Motor neuron (in vitro differentiated cells): ENCODE results near the gene KDM4E. TPM values are rescaled to one million over a fixed set of nuclear protein-coding genes. Genes with fewer than 3 reads are reported as not detected.

Experiments used
- total RNA-seq, 8 experiments: library from RNA; unstranded; fragments of 300-600 nt; gene quantifications; 2 replicates each; pipeline versions ENCODE4 v1.2.3 to v1.2.4, GENCODE V29; 2022

Gene KDM4E
- total RNA-seq, 8 experiments from 2014 or later = 0.05 to 0.28 (median 0.18) TPM; not detected in 1

Other genes with a start within 250 kb of the KDM4E start
- 10 to 100 TPM; 43.7 to 77.1 (median 60.1) TPM for gene CWC15, start 51.7 kb upstream of the KDM4E start, total RNA-seq
- gene KDM4D, start 51.5 kb upstream of the KDM4E start, total RNA-seq = 1 to 10 TPM in 7 of 8 experiments, under 1 TPM in 1; 0.97 to 3.9 (median 2.3) TPM
- gene KDM4F, start 24.2 kb downstream of the KDM4E start, total RNA-seq = under 1 TPM in 4 of 8 experiments, not detected in 4; 0.05 to 0.47 (median 0.18) TPM
- gene SRSF8, start 41.7 kb downstream of the KDM4E start, total RNA-seq = 10 to 100 TPM; 33.3 to 48.8 (median 37.5) TPM
- 10 to 100 TPM in 3 of 8 experiments, 1 to 10 TPM in 5; 6.2 to 65.2 (median 8.6) TPM for gene ENDOD1, start 64.6 kb downstream of the KDM4E start, total RNA-seq
- gene SESN3, start 205.9 kb downstream of the KDM4E start, total RNA-seq = 100 to 1,000 TPM in 3 of 8 experiments, 10 to 100 TPM in 5; 21.6 to 305 (median 82.1) TPM